Activated CD8-positive, alpha-beta T cell treated with anti-CD3 and anti-CD28 coated beads for 36 hours (primary cell): ENCODE data around the gene PXMP4. TPM values are rescaled to one million over a fixed set of nuclear protein-coding genes. Genes with fewer than 3 reads are reported as not detected.
"Not testable (repeated sequence)": the region's sequence is repeated elsewhere in the genome, so short reads cannot be mapped to it uniquely, and the experiment has no call there.

Source experiments
- ATAC-seq: fragments of 200-7000 bp; cut with Tn5 transposase; one replicate; pipeline ENCODE4 v1.10.0; 2021; ENCODE audit warnings: mild to moderate bottlenecking, moderate library complexity
- CTCF ChIA-PET: fragments of 350-600 bp; sonication (Branson Sonifier 250); formaldehyde crosslinking; loops from one replicate; lab custom pipeline; 2021; ENCODE audit warnings: antibody characterized with exemption; lab: Charles Lee
- POLR2A ChIA-PET: fragments of 350-600 bp; sonication (Branson Sonifier 250); formaldehyde crosslinking; loops from one replicate; lab custom pipeline; 2021; ENCODE audit warnings: antibody characterized with exemption; lab: Charles Lee
- DNase-seq: peaks from one replicate; pipeline ENCODE4 v3.0.0-alpha.2; 2020
- H3K27ac Mint-ChIP-seq: one replicate; pipeline ENCODE4 v1.8.0; 2021; ENCODE audit warnings: mild to moderate bottlenecking, mixed read lengths
- H3K27me3 Mint-ChIP-seq: one replicate; pipeline ENCODE4 v1.8.0; 2021; ENCODE audit warnings: mixed read lengths
- H3K36me3 Mint-ChIP-seq: one replicate; pipeline ENCODE4 v1.8.0; 2021; ENCODE audit warnings: low read depth, mixed read lengths
- H3K4me1 Mint-ChIP-seq: one replicate; pipeline ENCODE4 v1.8.0; 2021; ENCODE audit warnings: low read depth, mixed read lengths
- H3K4me3 Mint-ChIP-seq: one replicate; pipeline ENCODE4 v1.8.0; 2021; ENCODE audit warnings: mild to moderate bottlenecking, moderate library complexity, mixed read lengths
- H3K9me3 Mint-ChIP-seq: one replicate; pipeline ENCODE4 v1.8.0; 2021; ENCODE audit warnings: mixed read lengths
- CTCF ChIP-seq: fragments of 200-600 bp; IDR thresholded peaks from one replicate; pipeline ENCODE4 v1.8.0; 2022; ENCODE audit warnings: antibody characterized with exemption, mild to moderate bottlenecking
- intact Hi-C: fragments of 100-400 bp; cut with micrococcal nuclease; formaldehyde crosslinking; loops from one replicate; pipeline ENCODE4 v1.10.0; 2022
- total RNA-seq, 2 experiments: library from RNA; stranded (reverse); gene quantifications; one replicate each; pipeline ENCODE4 v1.2.3, GENCODE V29; 2021

Gene PXMP4
- total RNA-seq, 2 experiments from 2014 or later = 6.9 to 7.3 TPM

- DNase-seq (no peak), ATAC-seq (no peak)
- ChIA-PET CTCF (no interaction called here), POLR2A (interaction anchor here (0.6 to 1.2 kb wide), 2 partner anchors 25 to 28 kb away, joined by 3 read pairs; partner anchors contain the start of gene ZNF341)
- Mint-ChIP-seq H3K4me3 (no peak overlapping the region), H3K36me3 (no peaks in the 10 kb centered on the region), H3K4me1 (peaks cover 5% of the 10 kb centered on the region), H3K9me3 (no peaks in the 10 kb centered on the region), H3K27ac (no peak overlapping the region), H3K27me3 (no peaks in the 10 kb centered on the region)
- TF ChIP-seq CTCF = no peak
- intact Hi-C loops = no loop called here
Observed at GRCh38 chr20:33704197-33704924, 15.7 kb downstream of the PXMP4 start.

GRCh38 chr20:33703498-33704137 is 16.5 kb downstream of the PXMP4 start:
- no peak for ATAC-seq
- no peak for DNase-seq
- ChIA-PET CTCF (no interaction called here), POLR2A (interaction anchor here (0.6 to 1.2 kb wide), 2 partner anchors 24 to 28 kb away, joined by 3 read pairs; partner anchors contain the start of gene ZNF341)
- Mint-ChIP-seq H3K36me3 (no peaks in the 10 kb centered on the region), H3K4me3 (no peak overlapping the region), H3K4me1 (no peaks in the 10 kb centered on the region), H3K9me3 (no peaks in the 10 kb centered on the region), H3K27me3 (no peaks in the 10 kb centered on the region), H3K27ac (no peak overlapping the region)
- intact Hi-C loops = no loop called here
- TF ChIP-seq CTCF = no peak

GRCh38 chr20:33702861-33703260 is 17.2 kb downstream of the PXMP4 start:
- CTCF ChIA-PET = no interaction called here
- DNase-seq = no peak
- no peak for TF ChIP-seq CTCF
- intact Hi-C loops = no loop called here
- H3K9me3 Mint-ChIP-seq = no peaks in the 10 kb centered on the region
- POLR2A ChIA-PET = no interaction called here
- H3K4me1 Mint-ChIP-seq = no peaks in the 10 kb centered on the region
- H3K4me3 Mint-ChIP-seq = no peak overlapping the region
- H3K27me3 Mint-ChIP-seq = no peaks in the 10 kb centered on the region
- H3K36me3 Mint-ChIP-seq = no peaks in the 10 kb centered on the region
- no peak for ATAC-seq
- no peak overlapping the region for H3K27ac Mint-ChIP-seq

- TF ChIP-seq CTCF = no peak
- DNase-seq (no peak), ATAC-seq (no peak)
- Mint-ChIP-seq H3K4me1 (no peaks in the 10 kb centered on the region), H3K36me3 (no peaks in the 10 kb centered on the region), H3K4me3 (no peak overlapping the region), H3K27me3 (no peaks in the 10 kb centered on the region), H3K27ac (no peak overlapping the region), H3K9me3 (no peaks in the 10 kb centered on the region)
- ChIA-PET POLR2A (no interaction called here), CTCF (no interaction called here)
- intact Hi-C loops = no loop called here
Observed at GRCh38 chr20:33701629-33702450, 18.3 kb downstream of the PXMP4 start.

- H3K27ac Mint-ChIP-seq, H3K4me1 Mint-ChIP-seq, H3K36me3 Mint-ChIP-seq, ATAC-seq, H3K27me3 Mint-ChIP-seq, H3K9me3 Mint-ChIP-seq, H3K4me3 Mint-ChIP-seq, POLR2A ChIA-PET, intact Hi-C loops, CTCF ChIA-PET, DNase-seq: not testable (repeated sequence)
Observed at GRCh38 chr20:33700696-33701441, 19.2 kb downstream of the PXMP4 start.

GRCh38 chr20:33698966-33699365 is 21.1 kb downstream of the PXMP4 start:
- intact Hi-C loops, H3K36me3 Mint-ChIP-seq, H3K27me3 Mint-ChIP-seq, H3K4me1 Mint-ChIP-seq, H3K27ac Mint-ChIP-seq, H3K4me3 Mint-ChIP-seq, CTCF ChIA-PET, DNase-seq, POLR2A ChIA-PET, H3K9me3 Mint-ChIP-seq, ATAC-seq: not testable (repeated sequence)
